C4-2B (cell line): ENCODE results near the gene KDM4E.
"Not testable (repeated sequence)": the region's sequence is repeated elsewhere in the genome, so short reads cannot be mapped to it uniquely, and the experiment has no call there.

ENCODE experiments used
- H3K27ac ChIP-seq: fragments of 450-650 bp; 2 replicates; pipeline ENCODE4 v1.5.1; 2017
- CTCF ChIP-seq: fragments of 450-650 bp; conservative IDR thresholded peaks from 2 replicates; pipeline ENCODE4 v1.5.1; 2017; ENCODE audit warnings: mild to moderate bottlenecking
- ZFX ChIP-seq: fragments of 450-650 bp; IDR thresholded peaks from 2 replicates; pipeline ENCODE4 v1.6.1; 2017

Gene KDM4E

GRCh38 chr11:95003716-95004115 is 21.3 kb upstream of the KDM4E start:
- no peak for TF ChIP-seq CTCF
- TF ChIP-seq ZFX = no peak
- no peak overlapping the region for H3K27ac ChIP-seq

GRCh38 chr11:95005642-95006041 is 19.4 kb upstream of the KDM4E start:
- TF ChIP-seq CTCF (no peak), ZFX (no peak)
- H3K27ac ChIP-seq = no peak overlapping the region

- TF ChIP-seq CTCF = no peak
- H3K27ac ChIP-seq = no peak overlapping the region
Measured at GRCh38 chr11:95011376-95011775, 13.7 kb upstream of the KDM4E start.

GRCh38 chr11:95014184-95014821 is 10.8 kb upstream of the KDM4E start:
- TF ChIP-seq CTCF = no peak
- no peak for TF ChIP-seq ZFX
- no peak overlapping the region for H3K27ac ChIP-seq

GRCh38 chr11:95016139-95016538 is 8.9 kb upstream of the KDM4E start:
- TF ChIP-seq ZFX = no peak
- no peak overlapping the region for H3K27ac ChIP-seq

- not testable (repeated sequence) for H3K27ac ChIP-seq
Measured at GRCh38 chr11:95021468-95021867, 3.6 kb upstream of the KDM4E start.

GRCh38 chr11:95025594-95025993 is 536 bp downstream of the KDM4E start:
- H3K27ac ChIP-seq = not testable (repeated sequence)

- H3K27ac ChIP-seq = no peak overlapping the region
- TF ChIP-seq CTCF (no peak), ZFX (no peak)
Measured at GRCh38 chr11:95028357-95028756, 3.3 kb downstream of the KDM4E start.

- no peak overlapping the region for H3K27ac ChIP-seq
- TF ChIP-seq ZFX (no peak), CTCF (no peak)
Measured at GRCh38 chr11:95033051-95033450, 8.0 kb downstream of the KDM4E start.
